ENCODE measurements around the gene FARP1. TPM values are rescaled to one million over a fixed set of nuclear protein-coding genes. Genes with fewer than 3 reads are reported as not detected.
A peak's percentile ranks its signal among the peaks of the same experiment; 100 is the strongest.

Gene FARP1
- total RNA-seq, 2 donors from 2014 or later, result 89.5 to 93.6 TPM

GRCh38 chr13:98494769-98495168 lies 351.9 kb downstream of the FARP1 start:
- TF ChIP-seq POLR2A (IDR thresholded peaks at IDR 0.05) (no peak), CTCF (IDR thresholded peaks at IDR 0.05) (no peak)
- Histone ChIP-seq H3K4me1 (peaks cover 27% of the 10 kb centered on the region), H3K36me3 (replicated peaks in 1 of 2; ENCODE audit: insufficient read depth in 1 of 2, low read depth in 2 of 2) (no peaks in the 10 kb centered on the region), H3K4me3 (no peak overlapping the region), H3K27ac (no peak overlapping the region), H3K27me3 (no peaks in the 10 kb centered on the region), H3K9me3 (no peaks in the 10 kb centered on the region)
- DNase-seq, result no peak
- 92 to 96% methylated on average over 13 of the region's 13 CpGs for WGBS, 2 donors
- intact Hi-C loops (cut with DNase I), result loop anchor here (10.0 kb wide), 1 partner anchor 70 kb away; no protein-coding TSS in a partner anchor
- no peak for ATAC-seq

GRCh38 chr13:98495627-98496478 lies 353.0 kb downstream of the FARP1 start:
- no peak for TF ChIP-seq CTCF (IDR thresholded peaks at IDR 0.05)
- no peak for TF ChIP-seq POLR2A (IDR thresholded peaks at IDR 0.05)
- Histone ChIP-seq H3K27ac (peak overlapping the region in 3 of 4 donors; percentile 6 to 39 (median 6)), H3K27me3 (no peaks in the 10 kb centered on the region), H3K4me1 (peaks cover 20% of the 10 kb centered on the region), H3K36me3 (replicated peaks in 1 of 2; ENCODE audit: insufficient read depth in 1 of 2, low read depth in 2 of 2) (no peaks in the 10 kb centered on the region), H3K9me3 (no peaks in the 10 kb centered on the region), H3K4me3 (no peak overlapping the region)
- DNase-seq (no peak), ATAC-seq (peak; percentile 43)
- 59 to 61% methylated on average over 15 of the region's 15 CpGs for WGBS, 2 donors
- intact Hi-C loops (cut with DNase I), result loop anchor here (10.0 kb wide), 1 partner anchor 69 kb away; no protein-coding TSS in a partner anchor

- DNase-seq (no peak), ATAC-seq (no peak)
- no peak overlapping the region for H3K4me3 ChIP-seq
- no peaks in the 10 kb centered on the region for H3K9me3 ChIP-seq
- no peak overlapping the region for H3K27ac ChIP-seq
- no peaks in the 10 kb centered on the region for H3K36me3 ChIP-seq (replicated peaks in 1 of 2; ENCODE audit: insufficient read depth in 1 of 2, low read depth in 2 of 2)
- intact Hi-C loops (cut with DNase I), result loop anchor here (10.0 kb wide), 1 partner anchor 68 kb away; no protein-coding TSS in a partner anchor
- TF ChIP-seq CTCF (IDR thresholded peaks at IDR 0.05) (no peak), POLR2A (IDR thresholded peaks at IDR 0.05) (no peak)
- 77 to 81% methylated on average over 1 to 3 of the region's 3 CpGs for WGBS, 2 donors
- H3K27me3 ChIP-seq, result no peaks in the 10 kb centered on the region
- H3K4me1 ChIP-seq, result peaks cover 16% of the 10 kb centered on the region
These were observed 353.5 kb downstream of the FARP1 start for GRCh38 chr13:98496479-98496791.

- Histone ChIP-seq H3K36me3 (replicated peaks in 1 of 2; ENCODE audit: insufficient read depth in 1 of 2, low read depth in 2 of 2) (no peaks in the 10 kb centered on the region), H3K4me1 (peaks cover 19% of the 10 kb centered on the region), H3K27me3 (no peaks in the 10 kb centered on the region), H3K27ac (no peak overlapping the region), H3K4me3 (no peak overlapping the region), H3K9me3 (no peaks in the 10 kb centered on the region)
- no peak for TF ChIP-seq CTCF (IDR thresholded peaks at IDR 0.05)
- no peak for TF ChIP-seq POLR2A (IDR thresholded peaks at IDR 0.05)
- 90 to 96% methylated on average over 8 of the region's 8 CpGs for WGBS, 2 donors
- ATAC-seq (no peak), DNase-seq (no peak)
- intact Hi-C loops (cut with DNase I), result loop anchor here (10.0 kb wide), 1 partner anchor 68 kb away; no protein-coding TSS in a partner anchor
These were observed 354.1 kb downstream of the FARP1 start for GRCh38 chr13:98496966-98497365.

All from body of pancreas (tissue), 4 donors.